Muscle of back (tissue), 13 donors: Measurements from ENCODE around the gene MATK. TPM values are rescaled to one million over a fixed set of nuclear protein-coding genes. Genes with fewer than 3 reads are reported as not detected.

ENCODE experiments used
- DNase-seq, 3 donors: peaks; one replicate each; pipeline versions ENCODE4 v3.0.0 to v3.0.0-alpha.2; 2013
- long read RNA-seq, 9 donors: transcript quantifications; one replicate each; lab custom pipeline, GENCODE V29; 2026
- polyA plus RNA-seq, 10 donors: library from polyadenylated mRNA; unstranded; fragments of 120-200 nt; gene quantifications; one replicate each; pipeline ENCODE4 v1.2.1, GENCODE V29; 2013; ENCODE audit not compliant: insufficient read length in 10 of 10

MATK gene
- polyA plus RNA-seq = 1 to 10 TPM in 7 of 10 donors, under 1 TPM in 3; 0.31 to 2.1 (median 1.1) TPM
- long read RNA-seq, donor 1 = 0 reads
- long read RNA-seq, donor 2 = 0 reads
- long read RNA-seq, donor 3 = 0 reads
- long read RNA-seq, donor 4 = 0 reads
- long read RNA-seq, donor 5, partial matches to known transcripts = 0 of 1 reads
- long read RNA-seq, donor 5, other reads (novel, unspliced or antisense) = 0 of 1 reads
- long read RNA-seq, donor 6 = 0 reads
- long read RNA-seq, donor 7 = 0 reads
- long read RNA-seq, donor 8 = 0 reads
- long read RNA-seq, donor 9 = 0 reads

DNA sequence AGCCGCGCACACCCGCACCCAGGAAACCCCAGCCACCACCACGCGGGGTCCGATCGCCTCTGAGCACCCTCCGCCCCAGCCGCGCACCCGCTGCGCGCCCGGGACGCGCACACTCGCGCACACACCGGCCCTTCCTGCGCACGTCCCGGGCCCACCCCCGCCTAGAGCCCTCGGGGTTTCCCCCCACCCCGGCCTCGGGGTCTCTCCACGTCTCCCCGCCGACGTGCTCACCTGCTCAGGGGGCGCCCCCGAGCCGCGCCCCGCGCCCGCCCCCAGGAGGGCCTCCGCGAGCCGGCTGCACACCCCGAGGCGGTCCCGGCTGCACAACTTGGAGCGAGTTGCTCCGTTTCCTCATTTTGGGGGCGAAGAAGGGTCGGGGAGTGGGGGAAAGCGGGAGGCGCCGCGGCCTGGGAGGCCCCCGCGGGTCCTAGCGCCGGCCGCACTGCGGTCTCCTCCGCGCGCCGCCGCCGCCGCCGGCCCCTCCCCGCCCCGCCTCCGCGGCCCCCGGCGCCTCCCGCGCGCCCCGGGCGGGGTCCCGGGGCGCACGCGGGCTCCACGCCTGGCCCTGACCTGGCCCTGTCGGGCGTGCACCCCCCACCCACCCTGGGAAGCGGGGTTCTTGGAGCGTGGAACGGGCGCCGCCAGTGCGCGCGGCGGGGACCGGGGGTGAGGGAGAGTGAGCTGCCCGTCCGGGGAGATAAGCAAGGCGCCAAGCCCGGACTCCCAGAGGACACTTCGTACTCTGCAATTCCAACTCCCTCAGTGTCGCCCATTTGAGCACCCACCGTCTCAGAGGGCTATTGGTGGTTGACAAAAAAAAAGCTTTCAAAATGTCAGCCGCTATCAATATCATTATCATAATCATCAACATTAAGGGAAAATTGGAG, at the start of gene MATK:
MATK (minus strand) TSS at position 444 of the 887 bp plus-strand sequence. CDS start 1,246 bp downstream, outside the sequence.
- DNase-seq = no peak

DNA sequence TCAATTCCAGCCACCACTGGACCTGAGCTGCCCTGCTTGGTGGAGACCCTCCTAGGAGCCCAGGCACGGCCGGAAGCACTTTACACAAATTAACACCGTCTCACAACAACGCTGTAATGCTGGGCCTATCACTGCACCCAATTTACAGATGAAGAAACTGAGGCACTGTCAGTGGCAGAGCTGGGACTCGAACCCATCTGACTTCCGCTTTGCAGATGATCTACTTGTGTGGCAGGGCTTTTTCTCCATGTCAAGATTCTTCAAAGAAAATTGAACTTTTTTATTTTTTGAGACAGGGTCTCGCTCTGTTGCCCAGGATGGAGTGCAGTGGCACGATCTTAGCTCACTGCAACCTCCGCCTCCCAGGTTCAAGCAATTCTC, 48.9 kb upstream of the MATK start:
- no peak for DNase-seq

- no peak for DNase-seq
Observed at GRCh38 chr19:3834349-3835054, 48.3 kb upstream of the MATK start.

GRCh38 chr19:3833578-3834348, 47.6 kb upstream of the MATK start:
- no peak for DNase-seq

DNA sequence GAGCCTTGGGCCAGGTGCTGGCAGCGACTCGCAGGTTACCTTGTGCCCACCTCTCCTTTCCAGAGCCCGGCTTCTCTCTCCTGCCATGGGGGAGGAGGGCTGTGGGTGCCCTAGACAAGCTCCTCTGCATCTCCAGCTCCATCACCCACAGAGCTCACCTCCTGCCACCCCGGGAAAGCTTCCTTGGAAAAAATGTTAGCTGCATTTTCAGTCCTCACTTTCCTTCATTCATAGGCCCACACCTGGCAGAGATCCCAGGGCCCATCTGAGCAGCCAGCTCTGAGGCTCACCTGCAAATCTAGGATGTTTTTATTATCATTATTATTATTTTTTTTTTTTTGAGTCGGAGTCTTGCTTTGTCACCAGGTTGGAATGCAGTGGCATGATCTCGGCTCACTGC, 45.8 kb upstream of the MATK start:
- DNase-seq = no peak

- DNase-seq = no peak
Observed at GRCh38 chr19:3831601-3832000, 45.4 kb upstream of the MATK start.

GRCh38 chr19:3830621-3831589, 44.7 kb upstream of the MATK start:
- DNase-seq = peak in 1 of 3 donors; percentile 64

DNA sequence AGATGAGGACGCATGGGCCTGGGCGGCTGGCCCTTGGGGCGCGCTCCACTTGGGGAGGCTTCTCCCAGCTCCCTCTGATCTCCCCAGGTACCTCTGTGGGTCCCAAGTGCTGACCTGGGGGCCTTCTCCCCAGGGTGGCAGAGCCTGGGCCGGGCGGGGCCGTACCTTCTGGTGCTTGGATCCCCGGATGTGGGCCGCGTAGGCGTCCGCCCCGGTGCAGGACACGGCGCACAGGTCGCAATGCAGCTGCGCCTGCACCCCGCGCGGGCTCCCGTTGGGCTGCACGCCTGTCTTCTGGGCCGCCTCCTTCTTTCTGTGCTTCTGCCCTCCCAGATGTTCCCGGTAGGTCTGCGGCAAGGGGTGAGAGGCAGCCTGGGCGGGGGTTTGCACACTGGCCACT, 41.1 kb upstream of the MATK start:
- DNase-seq = no peak

- peak in 1 of 3 donors; percentile 44 for DNase-seq
Observed at GRCh38 chr19:3826163-3826562, 40.0 kb upstream of the MATK start.

DNA sequence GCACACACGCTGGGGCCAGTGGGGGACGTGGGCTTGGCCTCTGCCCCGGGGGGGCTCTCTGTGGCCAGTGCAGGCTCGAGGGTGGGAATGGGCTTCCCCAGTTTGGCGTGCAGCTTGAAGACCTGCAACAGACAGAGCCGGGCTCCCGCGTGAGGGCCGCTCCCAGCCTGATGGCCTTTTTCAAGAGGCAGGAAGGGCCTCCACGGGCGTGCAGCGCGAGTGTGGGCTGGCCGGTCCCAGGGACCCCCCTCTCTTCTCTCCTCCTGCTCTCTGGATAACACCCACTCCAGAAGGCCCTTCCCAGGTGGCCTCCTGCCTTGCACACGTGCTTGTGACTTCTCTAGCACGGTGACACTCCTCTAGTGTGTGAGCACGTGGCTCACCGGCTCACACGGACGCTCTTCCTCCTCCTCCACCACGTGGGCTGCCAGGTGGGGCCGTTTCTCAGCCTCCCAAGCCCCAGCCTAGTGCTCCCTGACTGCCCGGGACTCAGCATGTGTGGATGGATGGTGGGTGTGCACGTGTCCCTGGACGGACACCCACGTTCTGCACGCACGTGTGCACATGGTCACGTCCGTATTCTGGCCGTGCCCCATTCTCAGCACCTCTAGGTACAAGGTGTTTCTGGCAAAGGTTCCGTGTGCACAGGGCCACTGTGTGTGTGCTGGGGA, 39.2 kb upstream of the MATK start:
- no peak for DNase-seq

GRCh38 chr19:3823350-3823713, 37.2 kb upstream of the MATK start:
- no peak for DNase-seq

DNA sequence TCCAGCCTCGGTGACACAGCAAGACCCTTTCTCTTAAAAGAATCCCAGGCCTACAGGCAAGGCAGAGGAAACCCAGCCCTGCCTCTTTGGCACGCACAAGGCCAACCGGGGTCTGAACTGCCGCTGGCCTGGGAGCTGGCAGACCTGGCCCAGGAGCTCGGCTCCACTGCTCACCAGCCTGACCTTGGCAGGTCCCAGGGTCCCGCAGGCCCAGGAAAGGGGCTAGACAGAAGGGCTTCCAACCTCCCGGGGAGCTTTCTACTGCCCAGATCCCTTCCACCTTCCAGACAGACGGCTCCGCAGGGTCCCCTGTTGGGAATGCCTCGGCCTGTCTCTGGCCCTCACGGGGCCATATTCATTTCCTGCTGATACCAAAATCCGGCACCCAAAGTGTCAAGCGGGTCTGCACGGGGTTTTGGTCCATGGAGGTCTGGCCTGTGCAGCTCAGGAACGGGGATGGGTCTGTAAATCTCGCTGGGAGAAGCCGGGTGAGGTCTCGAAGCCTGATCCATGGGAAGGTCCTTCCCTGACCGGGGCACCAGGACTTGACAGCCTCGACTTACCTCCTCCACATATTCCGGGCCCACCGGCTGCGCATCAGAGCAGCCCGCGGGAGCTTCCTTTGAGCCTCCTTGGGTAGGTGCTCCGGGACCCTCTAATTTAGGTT, 36.6 kb upstream of the MATK start:
- DNase-seq = no peak

DNA sequence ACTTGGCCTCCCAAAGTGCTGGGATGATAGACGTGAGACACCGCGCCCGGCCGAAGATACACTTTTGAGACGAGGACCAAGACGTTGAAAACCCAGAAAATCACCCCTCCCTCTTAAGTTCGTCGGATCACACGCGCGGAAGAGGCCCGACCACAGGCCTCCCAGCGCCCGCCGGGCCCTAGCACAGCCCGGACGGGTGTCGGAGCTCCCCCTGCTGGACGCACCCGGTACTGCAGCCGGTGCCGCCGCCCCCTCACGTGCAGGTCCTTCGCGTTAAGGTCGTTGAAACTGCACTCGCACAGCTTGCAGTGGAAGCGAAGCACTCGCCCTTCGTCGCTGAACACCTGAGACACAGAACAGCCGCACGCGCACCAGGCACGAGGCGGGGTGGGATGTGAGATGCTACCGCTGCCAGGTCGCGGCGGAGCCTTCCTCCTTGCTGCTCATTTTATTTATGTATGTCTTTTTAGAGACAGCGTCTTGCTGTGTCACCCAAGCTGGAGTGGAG, 35.7 kb upstream of the MATK start:
- DNase-seq = peak; percentile 12 to 64 (median 48)

DNA sequence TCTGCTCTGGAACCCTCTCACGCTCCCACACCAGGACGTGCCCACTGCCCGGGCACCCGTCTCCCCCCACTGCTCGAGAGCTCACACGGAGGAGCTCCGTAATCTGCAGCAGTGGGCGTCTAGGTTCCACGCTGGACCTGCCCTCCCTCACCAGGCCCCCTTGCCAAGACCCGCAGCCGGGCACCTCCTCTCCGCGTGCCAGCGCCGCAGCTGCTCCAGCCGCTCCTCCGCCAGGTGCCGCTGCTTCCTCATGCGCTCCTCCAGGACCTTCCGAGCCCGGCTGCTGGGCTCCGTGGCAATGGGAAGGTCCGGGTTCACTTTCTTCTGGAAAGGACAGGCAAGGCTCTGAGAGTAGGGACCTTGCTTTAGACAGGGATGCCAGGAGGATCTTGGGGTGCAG, 35.0 kb upstream of the MATK start:
- DNase-seq = no peak

- no peak for DNase-seq
Observed at GRCh38 chr19:3819989-3820388, 33.8 kb upstream of the MATK start.

GRCh38 chr19:3818918-3819317, 32.7 kb upstream of the MATK start:
- DNase-seq = no peak

DNA sequence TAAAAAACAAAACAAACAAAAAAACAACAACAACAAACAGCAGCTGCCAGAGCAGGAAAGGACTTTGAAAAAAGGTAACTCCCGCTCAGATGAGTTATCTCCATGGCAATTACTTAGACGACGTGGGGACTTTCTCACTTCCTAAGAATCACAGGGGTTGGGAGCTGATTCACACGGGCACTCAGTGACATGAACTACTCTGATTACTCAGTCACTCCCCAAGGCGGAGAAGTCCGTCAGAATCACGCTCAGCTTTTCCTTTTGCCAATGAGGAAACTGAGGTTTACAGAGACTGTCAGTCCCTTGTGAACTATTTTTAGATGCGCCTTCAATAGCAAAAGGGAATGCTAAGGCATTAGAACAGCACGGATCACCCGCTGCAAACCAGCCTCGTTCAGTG, 32.3 kb upstream of the MATK start:
- peak in 2 of 3 donors; percentile 11 to 39 for DNase-seq

GRCh38 chr19:3817761-3818160, 31.6 kb upstream of the MATK start:
- DNase-seq = no peak

- DNase-seq = no peak
Observed at GRCh38 chr19:3816566-3817218, 30.5 kb upstream of the MATK start.
